ENCODE data around the gene PAXX. TPM values are rescaled to one million over a fixed set of nuclear protein-coding genes. Genes with fewer than 3 reads are reported as not detected.

The PAXX gene, protein sequence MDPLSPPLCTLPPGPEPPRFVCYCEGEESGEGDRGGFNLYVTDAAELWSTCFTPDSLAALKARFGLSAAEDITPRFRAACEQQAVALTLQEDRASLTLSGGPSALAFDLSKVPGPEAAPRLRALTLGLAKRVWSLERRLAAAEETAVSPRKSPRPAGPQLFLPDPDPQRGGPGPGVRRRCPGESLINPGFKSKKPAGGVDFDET
- total RNA-seq (ENCODE audit: unreplicated experiment) = 50.7 TPM
- long read RNA-seq, transcript PAXX-208 (5 exons, 1,077 nt) = major isoform, 18 of 54 reads
- long read RNA-seq, transcript PAXX-201 (7 exons, 812 nt) = minor isoform, 12 of 54 reads
- long read RNA-seq, partial matches to known transcripts = 8 of 54 reads
- long read RNA-seq, other reads (novel, unspliced or antisense) = 12 of 54 reads

DNA sequence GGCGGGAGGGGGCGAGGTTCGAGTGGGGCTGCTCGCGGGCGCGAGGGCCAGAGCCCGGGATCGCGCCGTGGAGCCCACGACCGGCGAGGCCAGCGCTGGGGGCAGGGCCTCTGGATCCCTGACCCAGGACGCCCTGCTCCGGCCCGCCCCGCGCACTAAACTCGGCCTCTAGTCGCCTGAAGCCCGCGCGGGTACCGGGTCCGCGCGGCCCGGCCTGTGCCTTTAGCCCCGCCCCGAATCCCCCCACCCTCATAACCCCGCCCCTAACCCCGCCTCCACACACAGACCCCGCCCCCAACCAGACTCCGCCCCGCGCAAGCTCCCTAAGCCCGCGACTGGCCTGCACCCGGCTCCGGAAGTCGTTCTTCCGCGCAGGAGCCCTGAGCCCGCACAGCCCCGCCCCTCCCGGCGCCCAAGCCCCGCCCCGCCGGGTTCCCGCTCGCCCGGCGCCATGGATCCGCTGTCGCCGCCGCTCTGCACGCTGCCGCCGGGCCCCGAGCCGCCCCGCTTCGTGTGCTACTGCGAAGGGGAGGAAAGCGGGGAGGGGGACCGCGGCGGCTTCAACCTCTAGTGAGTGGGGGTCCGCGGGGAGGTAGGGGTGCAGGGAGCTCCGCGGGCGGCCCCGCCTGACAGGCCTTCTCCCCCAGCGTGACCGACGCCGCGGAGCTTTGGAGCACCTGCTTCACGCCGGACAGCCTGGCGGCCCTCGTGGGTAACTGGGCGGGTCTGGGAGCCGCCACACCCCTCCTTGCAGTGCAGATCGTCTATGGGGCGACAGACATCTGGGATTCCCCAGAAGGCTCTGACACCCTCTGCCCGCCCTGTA is at the start of gene PAXX:
Gene PAXX, plus strand, starts transcription at position 430 of the 826 bp plus-strand sequence. Its CDS starts 22 bp downstream, at position 452.
- Mint-ChIP-seq H3K27ac (ENCODE audit: unreplicated experiment) (no peak within 1 kb of the TSS), H3K9me3 (ENCODE audit: unreplicated experiment) (peaks cover 6% of the 10 kb centered on the region), H3K4me1 (ENCODE audit: low read depth, unreplicated experiment) (peaks cover 8% of the 10 kb centered on the region), H3K4me3 (ENCODE audit: unreplicated experiment) (peak within 1 kb of the TSS; percentile 86), H3K36me3 (ENCODE audit: unreplicated experiment) (peaks cover 5% of the 10 kb centered on the region), H3K27me3 (ENCODE audit: unreplicated experiment) (peaks cover 17% of the 10 kb centered on the region)
- DNase-seq = peak; percentile 96
- peak; percentile 13 for TF ChIP-seq CTCF (IDR thresholded peaks at IDR 0.05; ENCODE audit: partially characterized antibody, unreplicated experiment)

DNA sequence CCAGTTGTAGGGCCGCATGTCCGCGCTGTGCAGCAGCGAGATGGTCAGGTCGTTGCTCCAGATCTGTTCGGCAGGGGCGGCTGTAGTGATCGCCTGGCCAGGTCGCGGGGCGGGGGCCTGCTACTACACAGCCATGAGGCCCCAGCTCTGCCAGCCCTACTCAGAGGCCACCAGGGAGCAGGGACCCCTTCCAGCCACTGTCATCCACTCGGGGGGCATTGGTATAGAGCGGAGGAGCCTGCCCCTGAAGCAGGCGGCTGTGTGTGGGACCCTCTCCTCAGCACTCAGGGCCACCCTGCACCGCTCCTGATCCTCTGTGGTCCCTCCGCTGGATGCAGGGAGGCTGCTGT is 49.4 kb upstream of the PAXX start:
- peaks cover 2% of the 10 kb centered on the region for H3K4me1 Mint-ChIP-seq (ENCODE audit: low read depth, unreplicated experiment)
- no peak overlapping the region for H3K27ac Mint-ChIP-seq (ENCODE audit: unreplicated experiment)
- peaks cover 9% of the 10 kb centered on the region for H3K9me3 Mint-ChIP-seq (ENCODE audit: unreplicated experiment)
- DNase-seq = no peak
- no peaks in the 10 kb centered on the region for H3K36me3 Mint-ChIP-seq (ENCODE audit: unreplicated experiment)
- no peak overlapping the region for H3K4me3 Mint-ChIP-seq (ENCODE audit: unreplicated experiment)
- peaks cover 7% of the 10 kb centered on the region for H3K27me3 Mint-ChIP-seq (ENCODE audit: unreplicated experiment)
- no peak for TF ChIP-seq CTCF (IDR thresholded peaks at IDR 0.05; ENCODE audit: partially characterized antibody, unreplicated experiment)

DNA sequence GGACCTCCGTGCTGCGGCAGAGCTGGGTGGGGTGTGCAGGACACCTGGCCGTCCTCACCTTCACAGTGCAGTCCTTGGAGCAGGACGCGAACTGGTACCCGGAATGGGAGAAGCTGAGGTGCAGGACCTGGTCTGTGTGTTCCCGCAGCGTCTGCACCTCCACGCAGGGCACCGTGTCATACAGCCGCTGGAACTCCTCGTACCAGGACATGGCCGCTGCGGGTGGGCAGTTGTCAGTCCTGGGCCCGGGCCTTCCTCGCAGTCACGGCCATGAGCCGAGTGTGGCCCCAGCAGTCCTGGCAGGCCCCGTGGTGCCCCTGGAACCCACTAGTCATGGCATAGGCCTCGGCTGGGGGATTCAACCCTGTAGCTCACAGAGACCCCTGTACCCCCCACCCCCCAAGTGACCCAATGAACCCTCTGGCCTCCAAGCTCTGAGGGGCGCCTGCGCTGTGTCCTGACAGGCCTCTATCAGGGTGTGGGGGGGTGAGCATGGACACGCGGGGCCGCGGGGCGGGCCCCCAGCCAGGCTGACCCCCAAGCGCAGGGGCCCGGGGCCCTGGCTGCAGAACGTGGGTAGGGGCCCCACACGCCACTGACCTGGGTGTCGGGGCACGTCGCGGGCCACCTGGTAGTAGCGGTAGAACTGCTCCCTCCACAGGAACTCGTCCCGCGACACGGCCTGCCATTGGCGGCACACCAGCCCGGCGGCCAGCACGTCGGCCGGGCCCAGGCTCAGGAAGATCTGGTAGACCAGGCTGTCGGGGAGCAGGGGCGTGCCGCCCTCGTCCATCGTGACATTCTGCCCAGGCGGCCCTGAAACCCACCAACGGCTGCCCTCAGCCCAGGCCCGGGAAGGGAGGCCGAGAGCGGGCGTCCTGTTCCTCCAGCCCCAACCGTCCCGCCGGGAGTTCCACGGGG is 48.7 kb upstream of the PAXX start:
- no peaks in the 10 kb centered on the region for H3K36me3 Mint-ChIP-seq (ENCODE audit: unreplicated experiment)
- peak; percentile 63 for DNase-seq
- no peak for TF ChIP-seq CTCF (IDR thresholded peaks at IDR 0.05; ENCODE audit: partially characterized antibody, unreplicated experiment)
- H3K27me3 Mint-ChIP-seq (ENCODE audit: unreplicated experiment) = peaks cover 8% of the 10 kb centered on the region
- H3K4me1 Mint-ChIP-seq (ENCODE audit: low read depth, unreplicated experiment) = peaks cover 2% of the 10 kb centered on the region
- no peak overlapping the region for H3K27ac Mint-ChIP-seq (ENCODE audit: unreplicated experiment)
- peak overlapping the region; percentile 76 for H3K4me3 Mint-ChIP-seq (ENCODE audit: unreplicated experiment)
- peaks cover 5% of the 10 kb centered on the region for H3K9me3 Mint-ChIP-seq (ENCODE audit: unreplicated experiment)

DNA sequence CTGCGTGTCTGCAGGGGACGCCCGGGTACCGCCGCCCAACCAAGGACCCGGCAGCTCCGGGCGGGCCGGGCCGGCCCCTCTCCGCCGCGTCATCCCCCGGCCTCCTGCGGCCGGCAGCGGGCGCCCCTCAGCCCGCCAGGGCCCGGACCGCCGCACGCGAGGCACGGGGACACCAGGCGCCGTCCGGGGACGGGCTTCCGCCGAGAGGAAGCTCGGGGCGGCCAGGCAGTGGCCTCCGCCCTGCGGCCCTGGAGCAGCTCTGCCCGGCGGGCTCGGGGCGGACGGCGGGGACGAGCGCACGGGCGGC is 48.1 kb upstream of the PAXX start:
- Mint-ChIP-seq H3K27me3 (ENCODE audit: unreplicated experiment) (peaks cover 5% of the 10 kb centered on the region), H3K36me3 (ENCODE audit: unreplicated experiment) (no peaks in the 10 kb centered on the region), H3K4me3 (ENCODE audit: unreplicated experiment) (no peak overlapping the region), H3K9me3 (ENCODE audit: unreplicated experiment) (peaks cover 4% of the 10 kb centered on the region), H3K27ac (ENCODE audit: unreplicated experiment) (no peak overlapping the region), H3K4me1 (ENCODE audit: low read depth, unreplicated experiment) (peaks cover 2% of the 10 kb centered on the region)
- no peak for DNase-seq
- TF ChIP-seq CTCF (IDR thresholded peaks at IDR 0.05; ENCODE audit: partially characterized antibody, unreplicated experiment) = no peak
